DND-41 (cell line): ENCODE measurements around the gene ITGA1.

Experiments
- ATAC-seq: fragments of 200-7000 bp; cut with Tn5 transposase; 3 replicates; pipeline ENCODE4 v1.9.1; 2021; ENCODE audit warnings: low read depth; ENCODE audit not compliant: insufficient read depth
- DNase-seq: peaks from one replicate; pipeline ENCODE4 v3.0.0-alpha.2; 2020
- H2AFZ ChIP-seq: 2 replicates; pipeline ENCODE4 v1.6.0; 2012; ENCODE audit warnings: low read depth, low read length
- H3K27ac ChIP-seq: 2 replicates; pipeline ENCODE4 v1.5.1; 2012; ENCODE audit warnings: low read length, inconsistent platforms
- H3K27me3 ChIP-seq: fragments of 200-600 bp; sonication (generic); 2 replicates; pipeline ENCODE4 v1.6.0; 2012; ENCODE audit warnings: low read length, mild to moderate bottlenecking, inconsistent platforms; ENCODE audit not compliant: insufficient read depth, poor library complexity
- H3K36me3 ChIP-seq: 2 replicates; pipeline ENCODE4 v1.5.1; 2012; ENCODE audit warnings: low read length, inconsistent platforms; ENCODE audit not compliant: insufficient read depth
- H3K4me1 ChIP-seq: 2 replicates; pipeline ENCODE4 v1.5.1; 2012; ENCODE audit warnings: mild to moderate bottlenecking, low read length; ENCODE audit not compliant: insufficient read depth
- H3K4me2 ChIP-seq: 2 replicates; pipeline ENCODE4 v1.6.0; 2012; ENCODE audit warnings: mild to moderate bottlenecking, moderate library complexity, low read length, inconsistent platforms; ENCODE audit not compliant: insufficient read depth
- H3K4me3 ChIP-seq, 2 experiments: fragments of 200-600 bp in 1 of 2; shearing (Covaris generic) in 1 of 2; 2 replicates each; pipeline ENCODE4 v1.5.1; 2012 to 2016; ENCODE audit warnings: inconsistent platforms in 2 of 2, low read length in 2 of 2, mild to moderate bottlenecking in 2 of 2, low read depth in 1 of 2, moderate library complexity in 1 of 2
- H3K79me2 ChIP-seq: 2 replicates; pipeline ENCODE4 v1.6.0; 2012; ENCODE audit warnings: low read length, inconsistent platforms; ENCODE audit not compliant: insufficient read depth
- H3K9ac ChIP-seq: 2 replicates; pipeline ENCODE4 v1.6.0; 2012; ENCODE audit warnings: low read depth, mild to moderate bottlenecking, inconsistent platforms, low read length, moderate library complexity
- H3K9me3 ChIP-seq: 2 replicates; pipeline ENCODE4 v1.5.1; 2012; ENCODE audit warnings: low read length, moderate library complexity, mild to moderate bottlenecking, inconsistent platforms; ENCODE audit not compliant: insufficient read depth, severe bottlenecking
- H4K20me1 ChIP-seq: 2 replicates; pipeline ENCODE4 v1.6.0; 2012; ENCODE audit warnings: low read length; ENCODE audit not compliant: insufficient read depth
- EZH2 ChIP-seq: IDR thresholded peaks from 3 replicates; pipeline ENCODE4 v1.6.1; 2012; ENCODE audit warnings: borderline replicate concordance, low read depth, mild to moderate bottlenecking, moderate library complexity, low read length, inconsistent platforms; ENCODE audit not compliant: severe bottlenecking
- TF ChIP-seq, protein P1 (sequence below): IDR thresholded peaks from 2 replicates; pipeline ENCODE4 v1.5.1; 2012; ENCODE audit warnings: borderline replicate concordance, low read length, moderate library complexity, mild to moderate bottlenecking; ENCODE audit not compliant: poor library complexity, severe bottlenecking; ENCODE audit errors: extremely low read depth

The ITGA1 gene

DNA sequence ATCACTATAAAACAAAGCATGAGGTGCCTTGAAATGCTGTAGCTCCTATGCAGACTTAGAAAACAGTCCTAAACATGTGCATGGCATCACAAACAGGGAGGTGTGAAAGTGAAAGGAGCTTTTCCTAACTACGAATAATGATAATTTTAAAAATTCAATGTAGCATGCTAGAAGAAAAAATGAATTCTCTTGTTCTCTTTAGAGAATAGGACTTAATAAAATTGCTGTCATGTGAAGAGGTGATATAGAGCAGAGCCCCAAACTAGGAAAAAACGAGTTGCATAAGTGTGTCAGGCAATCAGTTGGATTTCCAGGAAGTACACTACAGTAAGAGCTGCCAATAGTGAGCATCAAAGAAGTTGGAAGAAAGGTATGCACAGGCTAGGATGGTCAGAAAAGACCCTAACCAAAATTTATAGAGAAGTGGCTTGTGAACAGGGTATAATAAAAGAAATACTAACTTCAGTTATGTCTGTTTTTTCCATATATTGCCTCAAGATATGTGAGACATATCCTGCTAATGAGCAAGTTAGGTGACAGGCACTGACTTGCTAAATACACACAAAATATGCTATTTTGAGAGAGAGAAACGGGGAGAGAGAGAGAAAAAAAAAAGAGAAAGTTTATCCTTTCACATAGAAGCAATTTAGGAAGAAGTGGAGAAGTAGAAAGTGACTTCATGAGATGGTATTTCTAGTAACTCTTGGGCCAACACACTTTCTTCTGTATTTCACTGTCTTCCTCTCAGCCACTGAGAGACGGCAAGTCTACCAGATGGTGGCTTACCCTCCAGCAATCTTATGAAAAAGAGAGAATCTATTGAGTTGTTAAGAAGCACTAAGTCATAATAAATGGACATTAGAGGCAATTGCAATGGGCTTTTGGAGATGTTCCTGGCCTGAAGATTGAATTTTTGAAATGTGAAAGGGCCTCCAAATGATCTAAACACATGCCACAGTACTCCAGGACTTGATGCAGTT lies 219.5 kb downstream of the ITGA1 start:
- H3K36me3 ChIP-seq: no peaks in the 10 kb centered on the region
- peaks cover 38% of the 10 kb centered on the region for H3K4me1 ChIP-seq
- 0 out of 2 replicates have a peak, but pooled peaks cover 2% of the 10 kb centered on the region for H3K79me2 ChIP-seq
- H3K27ac ChIP-seq: no peak overlapping the region; the same call in 1 of the 2 replicates
- DNase-seq (no peak), ATAC-seq (no peak)
- H2AFZ ChIP-seq: no peak overlapping the region
- no peak overlapping the region for H3K4me3 ChIP-seq
- no peaks in the 10 kb centered on the region for H3K9me3 ChIP-seq
- no peak overlapping the region for H3K9ac ChIP-seq
- TF ChIP-seq, protein P1, sequence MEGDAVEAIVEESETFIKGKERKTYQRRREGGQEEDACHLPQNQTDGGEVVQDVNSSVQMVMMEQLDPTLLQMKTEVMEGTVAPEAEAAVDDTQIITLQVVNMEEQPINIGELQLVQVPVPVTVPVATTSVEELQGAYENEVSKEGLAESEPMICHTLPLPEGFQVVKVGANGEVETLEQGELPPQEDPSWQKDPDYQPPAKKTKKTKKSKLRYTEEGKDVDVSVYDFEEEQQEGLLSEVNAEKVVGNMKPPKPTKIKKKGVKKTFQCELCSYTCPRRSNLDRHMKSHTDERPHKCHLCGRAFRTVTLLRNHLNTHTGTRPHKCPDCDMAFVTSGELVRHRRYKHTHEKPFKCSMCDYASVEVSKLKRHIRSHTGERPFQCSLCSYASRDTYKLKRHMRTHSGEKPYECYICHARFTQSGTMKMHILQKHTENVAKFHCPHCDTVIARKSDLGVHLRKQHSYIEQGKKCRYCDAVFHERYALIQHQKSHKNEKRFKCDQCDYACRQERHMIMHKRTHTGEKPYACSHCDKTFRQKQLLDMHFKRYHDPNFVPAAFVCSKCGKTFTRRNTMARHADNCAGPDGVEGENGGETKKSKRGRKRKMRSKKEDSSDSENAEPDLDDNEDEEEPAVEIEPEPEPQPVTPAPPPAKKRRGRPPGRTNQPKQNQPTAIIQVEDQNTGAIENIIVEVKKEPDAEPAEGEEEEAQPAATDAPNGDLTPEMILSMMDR: no peak
- TF ChIP-seq EZH2: no peak
- no peaks in the 10 kb centered on the region for H4K20me1 ChIP-seq
- no peak overlapping the region for H3K4me2 ChIP-seq
- H3K27me3 ChIP-seq: no peaks in the 10 kb centered on the region

DNA sequence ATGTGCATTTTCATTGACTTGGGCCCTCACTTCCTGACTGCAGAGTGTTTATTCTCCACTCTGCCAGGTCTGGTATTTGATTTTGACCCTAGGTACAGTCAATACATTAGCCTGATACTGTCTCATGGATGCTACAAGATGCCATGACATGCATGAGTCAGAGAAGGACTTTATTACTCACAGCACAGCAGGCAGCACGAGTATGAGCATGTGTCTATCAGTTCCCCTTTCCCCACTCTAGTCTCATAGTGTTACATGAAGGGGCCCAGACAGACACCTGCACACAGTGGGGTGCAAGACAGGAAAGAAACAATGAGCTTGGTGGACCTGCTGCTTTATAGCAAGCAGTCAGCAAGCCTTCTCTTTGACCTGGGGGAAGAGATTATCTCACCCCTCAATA lies 221.0 kb downstream of the ITGA1 start:
- H3K79me2 ChIP-seq: no peaks in the 10 kb centered on the region
- DNase-seq: no peak

More for the DNA sequence above, 221.0 kb downstream of the ITGA1 start:
- H2AFZ ChIP-seq: no peak overlapping the region
- TF ChIP-seq EZH2: no peak
- TF ChIP-seq, protein P1: no peak
- H3K9ac ChIP-seq: no peak overlapping the region
- H3K27me3 ChIP-seq: no peaks in the 10 kb centered on the region
- no peak overlapping the region for H3K4me2 ChIP-seq
- no peak overlapping the region for H3K27ac ChIP-seq
- H3K9me3 ChIP-seq: no peaks in the 10 kb centered on the region
- peaks cover 28% of the 10 kb centered on the region for H3K4me1 ChIP-seq
- ATAC-seq: no peak
- H4K20me1 ChIP-seq: no peaks in the 10 kb centered on the region
- H3K36me3 ChIP-seq: no peaks in the 10 kb centered on the region
- H3K4me3 ChIP-seq: no peak overlapping the region
